DMS 273 (cell line): Measurements from ENCODE around the gene DCTN2.
A peak's percentile ranks its signal among the peaks of the same experiment; 100 is the strongest.
"Not testable (repeated sequence)": the region's sequence is repeated elsewhere in the genome, so short reads cannot be mapped to it uniquely, and the experiment has no call there.

ENCODE experiments used
- DNase-seq: peaks from one replicate; lab custom pipeline; 2025; ENCODE audit not compliant: unreplicated experiment; lab: John Stamatoyannopoulos, UW

The DCTN2 gene

DNA sequence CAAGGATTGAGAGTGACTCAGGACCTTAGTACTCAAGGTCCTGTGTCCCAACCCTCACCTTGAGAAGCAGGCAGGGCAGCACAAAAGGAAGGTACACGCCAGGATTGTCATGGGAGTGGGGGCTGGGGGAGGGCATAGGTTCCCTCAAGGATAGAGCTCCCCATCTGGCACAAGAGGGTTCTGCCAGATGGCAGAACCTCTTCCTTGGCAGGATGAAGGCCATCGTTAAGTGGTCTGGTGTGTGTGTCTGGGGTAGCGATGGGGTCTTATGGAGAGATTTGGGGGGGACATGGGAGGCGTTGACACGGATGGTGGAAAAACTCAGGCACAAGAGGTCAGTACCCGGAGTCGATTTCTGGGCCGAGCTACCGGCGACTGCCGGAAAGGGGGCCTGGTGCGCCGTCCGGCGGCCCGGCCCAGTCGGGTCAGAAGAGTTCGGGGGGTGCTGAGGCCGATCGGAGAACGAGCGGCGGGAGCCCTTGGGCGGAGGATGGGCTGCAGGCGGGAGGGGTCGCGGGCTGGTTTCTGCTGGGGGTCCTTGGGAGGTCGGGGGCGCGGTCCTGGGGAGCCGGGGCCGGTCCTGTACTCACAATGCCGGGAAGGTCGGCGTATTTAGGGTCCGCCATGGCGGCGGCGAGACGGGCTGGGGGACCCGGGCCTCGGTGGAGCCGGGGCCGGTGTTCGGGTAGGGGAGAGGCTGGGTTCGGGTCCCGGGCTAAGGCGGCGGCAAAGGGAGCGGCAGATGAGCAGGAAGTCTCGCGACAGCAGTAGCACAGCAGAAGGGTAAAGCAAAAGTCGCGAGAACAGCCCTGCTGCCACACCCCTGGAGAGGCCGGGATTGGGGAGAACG is at the start of gene DCTN2:
DCTN2 (minus strand) TSS at position 755 of the 850 bp plus-strand sequence; CDS start at position 626, 129 bp downstream.
- DNase-seq: peak; percentile 97

DNA sequence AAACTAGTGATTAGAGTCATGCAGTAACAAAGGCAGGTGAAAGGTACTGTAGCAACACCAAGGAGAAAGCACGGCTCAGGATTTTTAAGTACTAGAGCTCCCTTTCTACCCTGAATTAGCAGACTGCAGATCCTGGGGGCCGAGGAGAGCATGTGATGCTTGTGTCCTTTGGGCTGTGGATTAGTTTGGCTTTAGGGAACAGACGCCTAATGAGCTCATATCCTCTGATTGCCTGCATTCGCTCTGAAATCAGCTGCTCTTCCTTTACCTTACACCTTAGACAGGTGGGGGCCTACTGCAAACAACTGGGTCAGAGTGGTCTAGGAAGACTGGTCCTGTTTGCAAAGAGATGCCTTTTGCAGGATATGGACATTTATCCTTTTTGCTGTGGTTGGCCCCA is 46.2 kb upstream of the DCTN2 start:
- no peak for DNase-seq

DNA sequence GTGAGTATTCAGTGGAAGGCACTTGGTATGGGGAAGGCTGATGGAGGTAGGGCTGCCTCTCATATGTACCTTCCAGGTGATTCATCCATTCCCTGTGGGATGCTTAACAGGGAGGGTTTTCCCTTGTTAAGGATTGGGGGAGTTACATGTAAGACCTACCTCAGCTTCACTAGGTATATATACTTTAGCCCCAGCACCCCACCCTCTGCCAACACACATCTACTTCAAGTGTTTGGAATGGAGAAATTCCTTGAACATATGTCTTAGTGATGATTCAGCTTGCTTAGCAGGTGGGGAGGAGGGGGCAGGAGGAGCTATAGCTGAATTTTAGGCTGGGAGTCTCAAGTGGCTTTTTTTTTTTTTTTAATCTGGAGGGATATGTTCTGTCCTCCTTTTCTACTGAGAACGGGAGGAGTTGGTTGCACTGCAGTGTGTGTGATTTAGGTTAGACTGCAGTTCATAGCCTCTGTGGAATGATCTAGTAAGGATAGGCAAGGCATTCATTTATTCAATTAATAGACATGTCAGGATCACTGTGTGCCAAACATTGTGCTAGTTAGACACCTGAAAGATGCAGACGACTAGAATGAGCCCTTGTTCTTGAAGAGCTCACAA is 45.7 kb upstream of the DCTN2 start:
- peak; percentile 11 for DNase-seq

DNA sequence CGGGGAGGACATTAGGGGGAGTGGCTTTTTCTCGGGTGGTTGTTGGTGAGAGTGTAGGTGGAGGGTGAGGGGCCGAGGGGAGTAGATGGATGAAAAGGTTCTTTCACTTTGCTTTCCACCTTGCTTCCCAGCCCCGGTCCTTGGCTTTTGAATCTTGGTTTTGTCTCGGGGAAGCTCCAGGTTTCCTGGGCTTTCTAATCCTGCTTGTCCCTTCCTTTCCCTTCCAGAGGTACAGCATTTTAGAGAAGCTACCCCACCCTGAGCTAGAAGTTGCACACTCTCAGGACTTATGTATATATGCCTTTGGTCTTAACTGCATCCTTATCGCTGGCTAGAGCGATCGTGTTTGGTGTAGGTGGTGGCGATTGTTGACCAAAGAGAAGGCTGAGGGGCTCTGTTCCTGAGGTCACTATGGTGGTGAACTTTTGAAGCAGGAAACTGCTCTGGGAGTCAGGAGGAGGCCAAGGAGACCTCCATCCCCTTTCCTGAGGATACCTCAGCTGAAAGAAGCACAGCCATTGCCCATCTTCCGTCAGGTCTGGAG is 44.9 kb upstream of the DCTN2 start:
- DNase-seq: no peak

DNA sequence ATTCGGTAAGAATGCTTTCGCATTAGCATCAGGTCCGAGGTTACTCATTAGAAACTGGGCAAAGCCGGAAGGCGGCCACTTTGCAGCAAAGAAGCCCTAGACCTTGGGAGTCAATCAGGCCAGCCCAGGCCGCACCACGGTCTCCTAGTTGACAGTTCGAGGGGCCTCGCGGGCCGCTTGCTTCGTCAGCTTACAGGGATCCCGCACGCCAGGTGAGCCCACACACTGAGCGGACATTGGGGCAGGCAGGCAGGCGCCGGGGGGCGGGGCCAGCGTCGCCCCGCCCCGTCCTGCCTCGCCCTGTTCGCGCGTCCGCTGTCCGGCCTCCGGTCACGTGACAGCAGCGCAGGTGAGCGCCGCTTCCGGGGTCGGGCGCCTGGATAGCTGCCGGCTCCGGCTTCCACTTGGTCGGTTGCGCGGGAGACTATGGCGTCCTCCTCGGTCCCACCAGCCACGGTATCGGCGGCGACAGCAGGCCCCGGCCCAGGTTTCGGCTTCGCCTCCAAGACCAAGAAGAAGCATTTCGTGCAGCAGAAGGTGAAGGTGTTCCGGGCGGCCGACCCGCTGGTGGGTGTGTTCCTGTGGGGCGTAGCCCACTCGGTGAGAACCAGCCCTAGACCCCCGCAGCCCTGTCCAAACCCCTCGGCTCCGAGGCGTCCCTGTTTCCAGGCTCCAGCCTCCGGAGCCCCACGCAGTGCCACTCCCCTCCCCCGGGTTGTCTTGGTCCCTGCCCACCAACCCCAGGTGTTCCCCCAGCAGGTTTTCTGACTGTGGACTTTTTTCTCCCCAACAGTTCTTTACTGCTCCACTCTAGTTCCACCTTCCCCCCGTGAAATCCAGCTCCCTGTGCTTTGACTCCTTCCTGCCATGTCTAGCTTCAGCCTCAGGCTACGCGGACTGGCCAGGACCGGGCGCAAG is 44.1 kb upstream of the DCTN2 start, which contains the start of gene PIP4K2C:
PIP4K2C (plus strand) TSS at position 329 of the 918 bp plus-strand sequence; CDS start at position 427, 98 bp downstream.
- DNase-seq: peak; percentile 80

DNA sequence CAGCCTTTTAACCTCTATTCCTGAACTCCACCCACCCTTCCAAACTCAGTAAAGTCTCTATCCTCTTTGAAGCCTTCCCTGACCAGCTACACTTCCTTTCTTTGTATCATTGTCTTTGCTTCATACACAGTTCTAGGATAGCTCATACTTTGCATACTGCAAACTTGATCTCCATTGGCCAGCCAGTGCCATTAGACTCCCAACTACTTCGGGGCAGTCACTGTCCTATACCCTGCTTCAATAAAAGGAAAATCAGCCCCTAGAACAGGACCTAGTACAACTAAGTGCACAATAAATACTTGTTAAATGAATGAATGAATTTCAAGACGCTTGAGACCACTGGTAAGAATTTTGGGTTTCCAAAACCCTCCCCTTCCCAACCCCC is 43.5 kb upstream of the DCTN2 start:
- no peak for DNase-seq

DNA sequence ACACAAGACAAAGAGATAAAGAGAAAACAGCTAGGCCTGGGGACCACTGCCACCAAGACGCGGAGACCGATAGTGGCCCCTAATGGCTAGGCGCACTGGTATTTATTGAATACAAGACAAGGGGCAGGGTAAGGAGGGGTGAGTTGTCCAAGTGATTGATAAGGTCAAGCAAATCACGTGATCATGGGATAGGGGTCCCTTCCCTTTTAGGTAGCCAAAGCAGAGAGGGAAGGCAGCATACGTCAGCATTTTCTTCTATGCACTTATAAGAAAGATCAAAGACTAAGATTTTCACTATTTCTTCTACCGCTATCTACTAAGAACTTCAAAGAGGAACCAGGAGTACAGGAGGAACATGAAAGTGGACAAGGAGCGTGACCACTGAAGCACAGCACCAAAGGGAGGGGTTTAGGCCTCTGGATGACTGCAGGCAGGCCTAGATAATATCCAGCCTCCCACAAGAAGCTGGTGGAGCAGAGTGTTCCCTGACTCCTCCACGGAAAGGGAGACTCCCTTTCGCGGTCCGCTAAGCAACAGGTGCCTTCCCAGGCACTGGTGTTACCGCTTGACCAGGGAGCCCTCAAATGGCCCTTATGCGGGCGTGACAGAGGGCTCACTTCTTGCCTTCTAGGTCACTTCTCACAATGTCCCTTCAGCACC is 42.1 kb upstream of the DCTN2 start:
- not testable (repeated sequence) for DNase-seq

DNA sequence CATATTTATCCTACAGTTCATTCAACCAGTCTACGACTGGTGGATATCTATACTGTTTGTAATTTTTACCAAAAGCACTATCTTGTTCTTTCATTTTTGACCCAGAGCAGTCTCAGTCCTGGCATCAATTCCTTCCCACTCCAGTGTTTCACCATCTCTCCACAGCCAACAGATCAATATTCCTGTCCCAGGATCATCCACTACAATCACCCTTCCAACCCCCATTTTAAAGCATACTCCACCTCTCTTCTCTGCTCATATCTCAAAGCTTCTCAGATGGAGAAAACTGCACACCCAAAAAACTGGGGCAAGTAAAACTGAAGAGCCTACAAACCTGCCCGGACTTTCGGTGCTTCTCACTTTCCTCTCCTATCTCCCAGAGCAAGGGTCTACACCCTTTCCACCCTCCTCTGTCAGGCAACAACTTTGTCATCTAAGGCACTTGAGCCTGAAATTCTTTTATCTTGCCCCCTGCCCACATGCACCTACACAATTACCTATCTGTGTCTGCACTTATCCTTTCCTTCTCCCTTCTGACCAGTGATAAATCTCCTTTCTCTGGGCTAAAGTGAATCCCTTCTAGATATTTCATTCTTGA is 39.9 kb upstream of the DCTN2 start:
- DNase-seq: no peak

DNA sequence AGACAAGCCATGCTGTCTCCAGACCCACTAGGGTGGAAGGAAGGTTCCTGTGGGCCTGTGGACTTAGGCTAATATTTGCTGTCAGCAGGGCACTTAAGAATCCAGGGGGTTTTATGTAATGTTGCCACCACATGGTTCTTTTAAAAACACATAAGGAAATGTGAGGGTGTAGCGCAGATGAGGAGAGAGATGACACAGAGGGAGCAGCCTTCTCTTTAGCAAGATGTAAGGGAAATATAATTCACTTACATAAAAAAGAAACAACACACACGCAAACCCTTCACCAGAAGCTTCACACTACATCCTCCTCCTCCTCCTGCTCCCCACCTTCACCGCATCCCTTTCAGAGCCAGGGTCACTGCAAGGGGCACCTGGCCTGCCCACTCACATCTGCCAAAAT is 39.1 kb upstream of the DCTN2 start:
- no peak for DNase-seq

DNA sequence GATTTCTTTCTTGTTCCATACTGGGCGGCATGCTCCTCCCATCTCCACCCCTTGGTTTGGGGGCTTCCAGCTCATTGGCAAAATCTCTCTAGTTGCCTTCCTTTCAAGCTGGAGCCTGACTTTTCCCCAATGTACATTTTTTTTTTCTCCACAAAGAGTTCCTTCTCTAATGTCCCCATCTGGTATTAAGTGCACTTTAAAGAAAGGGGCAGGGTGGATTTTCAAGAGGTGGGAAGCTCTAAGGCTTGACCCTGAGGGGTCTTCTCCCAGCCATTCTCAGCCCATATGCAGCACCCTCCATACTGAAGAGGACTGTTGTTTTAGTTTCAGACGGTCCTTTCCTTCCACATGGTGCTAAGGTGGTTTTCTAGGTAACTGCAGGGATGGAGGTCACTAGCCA is 38.2 kb upstream of the DCTN2 start:
- no peak for DNase-seq

DNA sequence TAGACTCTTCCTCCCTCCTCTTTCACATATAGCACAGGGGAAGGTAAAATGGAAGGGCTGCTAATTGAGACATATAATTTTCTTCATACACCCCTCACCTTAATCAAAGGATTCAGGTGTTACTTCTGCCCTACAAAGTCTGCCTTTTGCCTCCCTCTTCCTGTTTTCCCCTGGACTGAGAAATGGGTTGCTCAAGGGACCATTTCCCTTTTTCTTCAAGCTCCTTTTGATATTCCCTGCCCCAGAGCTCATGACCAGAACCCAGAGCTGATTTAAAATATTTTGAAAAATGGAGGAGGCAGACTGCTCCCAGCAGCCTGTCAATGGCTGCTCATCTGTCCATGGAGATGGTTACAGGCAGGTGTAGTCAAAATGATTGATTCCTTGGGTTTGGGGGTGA is 37.7 kb upstream of the DCTN2 start:
- DNase-seq: no peak

DNA sequence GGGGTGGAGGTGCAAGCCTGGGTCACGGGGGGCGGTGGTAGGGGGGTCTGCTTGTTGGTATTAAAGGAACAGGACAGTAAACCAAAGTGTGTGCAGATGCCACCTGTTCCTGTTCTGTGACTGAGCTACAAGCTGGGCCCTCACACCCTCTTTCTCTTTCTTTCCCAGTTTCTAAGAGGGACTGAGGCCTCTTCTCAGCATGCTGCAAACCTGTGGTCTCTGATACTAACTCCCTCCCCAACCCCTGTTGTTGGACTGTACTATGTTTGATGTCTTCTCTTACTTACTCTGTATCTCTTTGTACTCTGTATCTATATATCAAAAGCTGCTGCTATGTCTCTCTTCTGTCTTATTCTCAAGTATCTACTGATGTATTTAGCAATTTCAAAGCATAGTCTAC is 37.1 kb upstream of the DCTN2 start:
- DNase-seq: no peak

DNA sequence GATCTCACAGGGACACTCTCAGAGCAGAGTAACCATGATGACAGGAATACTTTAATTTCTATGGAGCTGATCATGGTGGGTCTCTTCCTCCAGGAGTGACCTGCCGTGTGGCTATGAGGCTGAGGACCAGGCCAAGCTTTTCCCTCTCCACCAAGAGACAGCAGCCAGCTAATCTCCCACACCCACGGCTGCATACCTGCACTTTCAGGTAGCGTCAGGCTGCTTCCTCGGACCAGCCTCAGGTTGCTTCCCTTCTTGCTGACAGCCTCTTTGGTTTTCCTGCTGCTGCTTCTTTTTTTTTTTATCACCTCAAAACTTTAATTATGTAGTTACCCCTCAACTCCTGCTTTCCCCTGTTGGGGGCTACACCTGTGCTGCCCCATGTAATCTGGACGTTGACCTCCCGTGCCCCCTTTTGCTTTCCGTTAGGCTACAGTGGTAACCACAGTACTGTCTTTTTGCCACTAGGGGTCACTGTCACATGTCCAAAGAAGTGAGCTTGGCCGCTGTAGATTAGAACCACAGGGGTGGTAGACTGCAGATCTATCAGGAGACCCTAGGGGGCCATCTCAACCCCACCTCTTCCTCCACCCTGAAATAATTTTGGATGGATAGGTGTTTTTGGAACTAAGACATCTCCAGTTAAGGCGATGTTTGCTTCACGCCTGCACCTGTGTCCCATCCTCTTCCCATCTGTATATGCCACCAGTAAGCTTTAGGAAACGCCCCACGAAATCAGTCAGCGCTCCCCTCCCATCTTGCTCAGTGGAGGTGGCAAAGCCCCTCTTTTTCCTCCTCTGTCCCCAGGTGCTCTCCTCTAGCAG is 36.2 kb upstream of the DCTN2 start:
- peak; percentile 88 for DNase-seq

DNA sequence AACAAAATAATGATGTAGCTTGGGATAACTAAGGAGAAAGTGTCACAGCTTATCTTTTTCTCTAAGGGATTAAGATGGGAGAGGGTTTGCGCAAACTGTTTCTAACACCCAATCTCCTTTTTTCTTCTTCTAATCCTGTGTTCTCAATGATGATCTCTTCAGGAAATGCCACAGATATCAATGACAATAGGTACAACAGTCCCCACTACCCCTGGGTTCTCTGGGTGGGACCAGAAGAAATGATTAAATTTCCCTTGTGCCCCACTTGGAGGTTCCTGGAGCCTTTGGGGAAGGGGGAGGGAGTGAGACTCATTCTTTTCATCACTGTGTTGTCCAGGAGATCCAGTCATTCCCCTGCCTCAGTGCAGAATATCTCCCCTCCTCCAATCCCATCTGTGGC is 35.4 kb upstream of the DCTN2 start:
- no peak for DNase-seq

DNA sequence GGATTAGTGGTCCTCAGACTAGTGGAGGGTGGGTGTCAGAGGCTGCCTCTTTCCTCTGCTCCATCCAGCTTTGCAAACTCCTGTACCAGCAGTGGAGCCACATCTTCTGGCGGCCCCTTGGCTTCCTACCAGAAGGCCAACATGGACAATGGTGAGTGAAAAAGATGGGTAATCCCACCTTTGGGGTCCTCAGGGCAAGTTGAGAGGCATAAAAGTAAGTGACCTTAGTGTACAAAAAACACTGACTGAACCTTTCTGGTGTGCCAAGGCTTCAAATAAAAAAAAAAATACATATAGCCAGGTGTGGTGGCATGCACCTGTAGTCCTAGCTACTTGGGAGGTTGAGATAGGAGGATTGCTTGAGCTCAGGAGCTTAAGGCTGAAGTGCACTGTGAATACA is 34.8 kb upstream of the DCTN2 start:
- DNase-seq: no peak

DNA sequence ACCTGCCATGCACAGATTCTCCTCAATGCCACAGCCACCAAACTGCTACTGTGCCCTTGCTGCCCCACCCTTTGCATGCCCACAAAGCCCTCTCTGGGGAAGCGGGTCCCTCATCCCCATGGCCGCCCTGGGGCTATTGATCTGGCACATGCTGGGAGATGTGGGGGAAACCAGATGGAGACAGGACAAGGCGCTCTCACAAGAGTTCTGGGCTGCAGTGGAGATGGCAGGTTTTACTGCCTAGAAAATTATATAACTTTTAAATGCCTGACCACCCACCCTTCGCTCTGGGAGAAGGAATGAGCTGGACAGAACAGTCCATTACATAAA is 33.4 kb upstream of the DCTN2 start:
- DNase-seq: no peak

DNA sequence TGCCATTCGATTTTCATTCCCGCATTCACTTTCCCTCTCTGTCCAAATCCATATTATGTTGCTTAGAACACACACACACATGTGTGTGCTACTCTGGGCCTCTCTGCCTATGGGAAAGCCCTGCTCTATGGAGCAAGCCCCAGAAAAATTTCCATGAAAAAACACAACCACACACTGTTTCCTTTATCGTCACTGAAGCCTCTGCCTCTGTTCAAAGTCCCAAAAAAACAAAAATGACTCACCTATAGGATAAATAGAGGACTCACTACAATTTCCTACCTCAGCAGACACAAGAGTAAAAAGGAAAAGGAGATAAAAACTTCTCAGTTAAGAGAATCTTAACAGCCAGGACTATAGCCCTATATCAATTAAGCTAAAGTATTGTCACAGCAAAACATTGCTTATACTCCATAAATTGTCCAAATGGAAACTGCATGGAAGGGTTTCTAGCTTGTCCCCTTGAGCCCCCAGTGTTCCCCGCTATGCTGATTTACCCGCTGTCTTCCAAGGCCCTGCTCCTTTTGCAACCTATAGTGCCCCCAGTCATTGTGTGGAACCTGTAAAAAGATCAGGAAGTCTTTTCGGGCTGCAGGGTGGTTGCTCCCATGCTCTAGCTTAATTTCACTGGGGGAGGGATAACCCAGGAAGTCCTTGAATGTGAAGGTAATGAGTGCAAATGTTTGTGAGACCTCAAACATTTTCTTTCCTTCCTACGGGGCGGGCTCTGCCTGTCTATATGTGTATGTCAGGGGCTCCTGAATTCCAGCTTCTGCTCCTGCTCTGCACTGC is 32.9 kb upstream of the DCTN2 start:
- DNase-seq: no peak

DNA sequence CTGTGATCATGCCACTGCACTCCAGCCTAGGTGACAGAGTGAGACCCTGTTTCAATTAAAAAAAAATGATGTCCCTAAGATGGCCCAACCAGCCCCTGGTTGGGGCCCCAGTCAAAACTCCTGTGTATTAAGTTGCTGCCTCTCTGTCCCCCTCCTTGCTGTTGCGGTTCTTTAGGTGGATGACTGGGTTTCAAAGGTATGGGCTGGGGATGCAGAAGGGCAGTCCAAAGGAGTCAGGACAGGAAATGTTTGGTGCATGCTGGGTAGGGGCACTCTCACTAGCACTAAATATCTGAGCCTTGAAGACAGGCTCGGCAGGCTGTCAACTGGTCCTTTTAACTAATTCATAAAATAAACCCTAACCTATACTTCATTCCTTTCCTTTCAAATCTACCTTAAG is 32.0 kb upstream of the DCTN2 start:
- no peak for DNase-seq
